HEK293 (cell line): Measurements from ENCODE around the gene RASA1.
A peak's percentile ranks its signal among the peaks of the same experiment; 100 is the strongest.

Experiments used
- EGR2 ChIP-seq: fragments of 450-650 bp; formaldehyde crosslinking; IDR thresholded peaks from 2 replicates; pipeline ENCODE4 v1.5.1; 2016; ENCODE audit warnings: low read depth, missing biosample characterization, missing genetic modification characterization
- KLF8 ChIP-seq: fragments of 450-650 bp; formaldehyde crosslinking; IDR thresholded peaks from 2 replicates; pipeline ENCODE4 v1.5.1; 2016; ENCODE audit warnings: missing biosample characterization, missing genetic modification characterization
- SETDB1 ChIP-seq: IDR thresholded peaks from one replicate; pipeline ENCODE4 v1.6.1; 2017; ENCODE audit warnings: mild to moderate bottlenecking, low read length, moderate library complexity, mixed read lengths; ENCODE audit not compliant: insufficient read length
- SP3 ChIP-seq: fragments of 450-650 bp; formaldehyde crosslinking; IDR thresholded peaks from 2 replicates; pipeline ENCODE4 v1.5.1; 2016; ENCODE audit warnings: missing biosample characterization, missing genetic modification characterization
- ZBTB1 ChIP-seq: fragments of 450-650 bp; formaldehyde crosslinking; IDR thresholded peaks from 2 replicates; pipeline ENCODE4 v1.5.1; 2016; ENCODE audit warnings: missing biosample characterization, missing genetic modification characterization
- ZBTB11 ChIP-seq: fragments of 450-650 bp; formaldehyde crosslinking; conservative IDR thresholded peaks from 2 replicates; pipeline ENCODE4 v1.5.1; 2016; ENCODE audit warnings: low read depth, missing biosample characterization, missing genetic modification characterization
- ZFP3 ChIP-seq: fragments of 450-650 bp; formaldehyde crosslinking; IDR thresholded peaks from 2 replicates; pipeline ENCODE4 v1.5.1; 2016; ENCODE audit warnings: low read depth, missing biosample characterization, missing genetic modification characterization
- ZFP37 ChIP-seq: fragments of 450-650 bp; formaldehyde crosslinking; IDR thresholded peaks from 2 replicates; pipeline ENCODE4 v1.5.1; 2016; ENCODE audit warnings: missing biosample characterization, missing genetic modification characterization
- ZNF174 ChIP-seq: fragments of 450-650 bp; formaldehyde crosslinking; IDR thresholded peaks from 2 replicates; pipeline ENCODE4 v1.5.0; 2017; ENCODE audit warnings: missing biosample characterization, mild to moderate bottlenecking, missing genetic modification characterization
- ZNF19 ChIP-seq: fragments of 450-650 bp; formaldehyde crosslinking; IDR thresholded peaks from 2 replicates; pipeline ENCODE4; 2016; ENCODE audit warnings: missing biosample characterization, missing genetic modification characterization, low read depth
- ZNF202 ChIP-seq: fragments of 450-650 bp; formaldehyde crosslinking; IDR thresholded peaks from 2 replicates; pipeline ENCODE4 v1.5.1; 2016; ENCODE audit warnings: missing biosample characterization, missing genetic modification characterization, borderline replicate concordance
- ZNF223 ChIP-seq: fragments of 450-650 bp; formaldehyde crosslinking; IDR thresholded peaks from 2 replicates; pipeline ENCODE4 v1.5.1; 2016; ENCODE audit warnings: missing biosample characterization, missing genetic modification characterization
- ZNF248 ChIP-seq: fragments of 450-650 bp; formaldehyde crosslinking; IDR thresholded peaks from 2 replicates; pipeline ENCODE4 v1.5.1; 2017; ENCODE audit warnings: missing biosample characterization, missing genetic modification characterization
- ZNF341 ChIP-seq: fragments of 450-650 bp; formaldehyde crosslinking; IDR thresholded peaks from 2 replicates; pipeline ENCODE4; 2016; ENCODE audit warnings: low read depth, missing biosample characterization, missing genetic modification characterization
- ZNF362 ChIP-seq: fragments of 450-650 bp; formaldehyde crosslinking; IDR thresholded peaks from 2 replicates; pipeline ENCODE4 v1.5.1; 2016; ENCODE audit warnings: missing biosample characterization, missing genetic modification characterization
- ZNF366 ChIP-seq: fragments of 450-650 bp; formaldehyde crosslinking; conservative IDR thresholded peaks from 2 replicates; pipeline ENCODE4 v1.5.1; 2016; ENCODE audit warnings: missing biosample characterization, missing genetic modification characterization
- ZNF48 ChIP-seq: fragments of 450-650 bp; formaldehyde crosslinking; IDR thresholded peaks from 2 replicates; pipeline ENCODE4 v1.5.1; 2016; ENCODE audit warnings: missing biosample characterization, missing genetic modification characterization
- ZNF501 ChIP-seq: fragments of 450-650 bp; formaldehyde crosslinking; IDR thresholded peaks from 2 replicates; pipeline ENCODE4 v1.5.1; 2016; ENCODE audit warnings: missing biosample characterization, missing genetic modification characterization
- ZNF670 ChIP-seq: fragments of 450-650 bp; formaldehyde crosslinking; IDR thresholded peaks from 2 replicates; pipeline ENCODE4 v1.5.1; 2016; ENCODE audit warnings: missing biosample characterization, missing genetic modification characterization, low read depth
- ZNF768 ChIP-seq: fragments of 450-650 bp; formaldehyde crosslinking; IDR thresholded peaks from 2 replicates; pipeline ENCODE4 v1.5.1; 2018; ENCODE audit warnings: missing biosample characterization, mild to moderate bottlenecking, missing genetic modification characterization
- ZSCAN30 ChIP-seq: fragments of 450-650 bp; IDR thresholded peaks from 2 replicates; pipeline ENCODE4 v1.5.1; 2018; ENCODE audit warnings: missing biosample characterization, mild to moderate bottlenecking, missing genetic modification characterization, moderate library complexity
- TF ChIP-seq, protein P1 (sequence below): fragments of 450-650 bp; formaldehyde crosslinking; IDR thresholded peaks from 2 replicates; pipeline ENCODE4 v1.5.1; 2016; ENCODE audit warnings: missing biosample characterization, missing genetic modification characterization
- TF ChIP-seq, protein P2 (sequence below): fragments of 450-650 bp; formaldehyde crosslinking; IDR thresholded peaks from 2 replicates; pipeline ENCODE4; 2016; ENCODE audit warnings: missing biosample characterization, missing genetic modification characterization
- TF ChIP-seq, protein P3 (sequence below): fragments of 450-650 bp; IDR thresholded peaks from 2 replicates; pipeline ENCODE4 v1.5.1; 2018; ENCODE audit warnings: missing biosample characterization, mild to moderate bottlenecking, missing genetic modification characterization
- TF ChIP-seq, protein P4 (sequence below): fragments of 450-650 bp; formaldehyde crosslinking; IDR thresholded peaks from 2 replicates; pipeline ENCODE4 v1.5.1; 2016; ENCODE audit warnings: missing biosample characterization, missing genetic modification characterization
- TF ChIP-seq, protein P5 (sequence below): fragments of 450-650 bp; formaldehyde crosslinking; IDR thresholded peaks from 2 replicates; pipeline ENCODE4 v1.5.1; 2016; ENCODE audit warnings: missing biosample characterization, missing genetic modification characterization

RASA1 gene

GRCh38 chr5:87267574-87268125 lies at the start of gene RASA1 (continued):
- peak; percentile 86 for TF ChIP-seq ZFP37 (tag by site-specific recombination)
- no peak for TF ChIP-seq ZNF174
- TF ChIP-seq ZFP3 (tag by site-specific recombination), result no peak
- TF ChIP-seq KLF8, result no peak; the same call in 1 of the 2 replicates
- TF ChIP-seq ZBTB11, result peak; percentile 96
- no peak for TF ChIP-seq ZNF48
- TF ChIP-seq ZNF768, result no peak
- no peak for TF ChIP-seq ZNF19
- TF ChIP-seq, protein P1, sequence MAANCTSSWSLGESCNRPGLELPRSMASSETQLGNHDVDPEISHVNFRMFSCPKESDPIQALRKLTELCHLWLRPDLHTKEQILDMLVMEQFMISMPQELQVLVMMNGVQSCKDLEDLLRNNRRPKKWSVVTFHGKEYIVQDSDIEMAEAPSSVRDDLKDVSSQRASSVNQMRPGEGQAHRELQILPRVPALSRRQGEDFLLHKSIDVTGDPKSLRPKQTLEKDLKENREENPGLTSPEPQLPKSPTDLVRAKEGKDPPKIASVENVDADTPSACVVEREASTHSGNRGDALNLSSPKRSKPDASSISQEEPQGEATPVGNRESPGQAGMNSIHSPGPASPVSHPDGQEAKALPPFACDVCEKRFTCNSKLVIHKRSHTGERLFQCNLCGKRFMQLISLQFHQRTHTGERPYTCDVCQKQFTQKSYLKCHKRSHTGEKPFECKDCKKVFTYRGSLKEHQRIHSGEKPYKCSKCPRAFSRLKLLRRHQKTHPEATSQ, result no peak
- peak; percentile 66 for TF ChIP-seq EGR2 (tag by site-specific recombination)
- TF ChIP-seq ZNF501, result no peak; the same call in 1 of the 2 replicates
- peak; percentile 79 for TF ChIP-seq SP3 (tag by site-specific recombination)
- TF ChIP-seq, protein P2, sequence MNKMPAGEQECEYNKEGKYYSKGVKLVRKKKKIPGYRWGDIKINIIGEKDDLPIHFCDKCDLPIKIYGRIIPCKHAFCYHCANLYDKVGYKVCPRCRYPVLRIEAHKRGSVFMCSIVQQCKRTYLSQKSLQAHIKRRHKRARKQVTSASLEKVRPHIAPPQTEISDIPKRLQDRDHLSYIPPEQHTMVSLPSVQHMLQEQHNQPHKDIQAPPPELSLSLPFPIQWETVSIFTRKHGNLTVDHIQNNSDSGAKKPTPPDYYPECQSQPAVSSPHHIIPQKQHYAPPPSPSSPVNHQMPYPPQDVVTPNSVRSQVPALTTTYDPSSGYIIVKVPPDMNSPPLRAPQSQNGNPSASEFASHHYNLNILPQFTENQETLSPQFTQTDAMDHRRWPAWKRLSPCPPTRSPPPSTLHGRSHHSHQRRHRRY (tag by site-specific recombination), result no peak
- no peak for TF ChIP-seq ZNF670 (tag by site-specific recombination)
- no peak for TF ChIP-seq ZNF248 (tag by site-specific recombination)
- no peak for TF ChIP-seq ZNF362 (tag by site-specific recombination)
- peak; percentile 98 for TF ChIP-seq ZNF341 (tag by site-specific recombination)
- no peak for TF ChIP-seq SETDB1
- no peak for TF ChIP-seq ZBTB1 (tag by site-specific recombination)
- peak; percentile 99 for TF ChIP-seq ZNF366 (tag by site-specific recombination)
- TF ChIP-seq ZNF223 (tag by site-specific recombination), result no peak
- TF ChIP-seq ZSCAN30 (tag by site-specific recombination), result peak; percentile 77; the same call in 1 of the 2 replicates
- TF ChIP-seq, protein P3, sequence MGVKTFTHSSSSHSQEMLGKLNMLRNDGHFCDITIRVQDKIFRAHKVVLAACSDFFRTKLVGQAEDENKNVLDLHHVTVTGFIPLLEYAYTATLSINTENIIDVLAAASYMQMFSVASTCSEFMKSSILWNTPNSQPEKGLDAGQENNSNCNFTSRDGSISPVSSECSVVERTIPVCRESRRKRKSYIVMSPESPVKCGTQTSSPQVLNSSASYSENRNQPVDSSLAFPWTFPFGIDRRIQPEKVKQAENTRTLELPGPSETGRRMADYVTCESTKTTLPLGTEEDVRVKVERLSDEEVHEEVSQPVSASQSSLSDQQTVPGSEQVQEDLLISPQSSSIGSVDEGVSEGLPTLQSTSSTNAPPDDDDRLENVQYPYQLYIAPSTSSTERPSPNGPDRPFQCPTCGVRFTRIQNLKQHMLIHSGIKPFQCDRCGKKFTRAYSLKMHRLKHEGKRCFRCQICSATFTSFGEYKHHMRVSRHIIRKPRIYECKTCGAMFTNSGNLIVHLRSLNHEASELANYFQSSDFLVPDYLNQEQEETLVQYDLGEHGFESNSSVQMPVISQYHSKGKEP (tag by site-specific recombination), result no peak
- TF ChIP-seq, protein P4, sequence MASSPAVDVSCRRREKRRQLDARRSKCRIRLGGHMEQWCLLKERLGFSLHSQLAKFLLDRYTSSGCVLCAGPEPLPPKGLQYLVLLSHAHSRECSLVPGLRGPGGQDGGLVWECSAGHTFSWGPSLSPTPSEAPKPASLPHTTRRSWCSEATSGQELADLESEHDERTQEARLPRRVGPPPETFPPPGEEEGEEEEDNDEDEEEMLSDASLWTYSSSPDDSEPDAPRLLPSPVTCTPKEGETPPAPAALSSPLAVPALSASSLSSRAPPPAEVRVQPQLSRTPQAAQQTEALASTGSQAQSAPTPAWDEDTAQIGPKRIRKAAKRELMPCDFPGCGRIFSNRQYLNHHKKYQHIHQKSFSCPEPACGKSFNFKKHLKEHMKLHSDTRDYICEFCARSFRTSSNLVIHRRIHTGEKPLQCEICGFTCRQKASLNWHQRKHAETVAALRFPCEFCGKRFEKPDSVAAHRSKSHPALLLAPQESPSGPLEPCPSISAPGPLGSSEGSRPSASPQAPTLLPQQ (tag by site-specific recombination), result no peak
- TF ChIP-seq, protein P5, sequence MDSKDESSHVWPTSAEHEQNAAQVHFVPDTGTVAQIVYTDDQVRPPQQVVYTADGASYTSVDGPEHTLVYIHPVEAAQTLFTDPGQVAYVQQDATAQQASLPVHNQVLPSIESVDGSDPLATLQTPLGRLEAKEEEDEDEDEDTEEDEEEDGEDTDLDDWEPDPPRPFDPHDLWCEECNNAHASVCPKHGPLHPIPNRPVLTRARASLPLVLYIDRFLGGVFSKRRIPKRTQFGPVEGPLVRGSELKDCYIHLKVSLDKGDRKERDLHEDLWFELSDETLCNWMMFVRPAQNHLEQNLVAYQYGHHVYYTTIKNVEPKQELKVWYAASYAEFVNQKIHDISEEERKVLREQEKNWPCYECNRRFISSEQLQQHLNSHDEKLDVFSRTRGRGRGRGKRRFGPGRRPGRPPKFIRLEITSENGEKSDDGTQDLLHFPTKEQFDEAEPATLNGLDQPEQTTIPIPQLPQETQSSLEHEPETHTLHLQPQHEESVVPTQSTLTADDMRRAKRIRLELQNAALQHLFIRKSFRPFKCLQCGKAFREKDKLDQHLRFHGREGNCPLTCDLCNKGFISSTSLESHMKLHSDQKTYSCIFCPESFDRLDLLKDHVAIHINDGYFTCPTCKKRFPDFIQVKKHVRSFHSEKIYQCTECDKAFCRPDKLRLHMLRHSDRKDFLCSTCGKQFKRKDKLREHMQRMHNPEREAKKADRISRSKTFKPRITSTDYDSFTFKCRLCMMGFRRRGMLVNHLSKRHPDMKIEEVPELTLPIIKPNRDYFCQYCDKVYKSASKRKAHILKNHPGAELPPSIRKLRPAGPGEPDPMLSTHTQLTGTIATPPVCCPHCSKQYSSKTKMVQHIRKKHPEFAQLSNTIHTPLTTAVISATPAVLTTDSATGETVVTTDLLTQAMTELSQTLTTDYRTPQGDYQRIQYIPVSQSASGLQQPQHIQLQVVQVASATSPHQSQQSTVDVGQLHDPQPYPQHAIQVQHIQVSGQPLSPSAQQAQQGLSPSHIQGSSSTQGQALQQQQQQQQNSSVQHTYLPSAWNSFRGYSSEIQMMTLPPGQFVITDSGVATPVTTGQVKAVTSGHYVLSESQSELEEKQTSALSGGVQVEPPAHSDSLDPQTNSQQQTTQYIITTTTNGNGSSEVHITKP, result peak; percentile 94
- no peak for TF ChIP-seq ZNF202 (tag by site-specific recombination)
